ENCODE measurements around the gene IRF1.
"Not testable (repeated sequence)": the region's sequence is repeated elsewhere in the genome, so short reads cannot be mapped to it uniquely, and the experiment has no call there.

The IRF1 gene

DNA sequence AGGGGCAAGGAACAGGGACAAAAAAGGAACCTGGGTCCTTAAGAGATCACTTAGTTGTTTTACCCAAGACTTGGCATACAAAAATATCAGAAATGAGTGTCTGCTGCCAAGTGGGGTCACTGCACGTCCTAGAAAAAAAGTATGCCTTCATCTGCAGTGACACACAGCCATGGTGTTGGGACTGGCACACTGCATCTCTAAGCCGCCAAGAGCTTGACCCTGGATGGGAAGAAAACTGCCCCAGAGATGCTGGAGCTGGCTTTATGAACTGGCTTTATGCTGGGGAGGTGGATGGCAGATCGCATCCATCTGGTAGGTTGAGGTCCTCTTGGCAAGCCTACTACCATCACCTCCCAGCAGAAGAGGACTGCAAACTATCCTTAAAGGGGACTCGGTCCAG is 51.7 kb downstream of the IRF1 start:
- TF ChIP-seq, protein P1, sequence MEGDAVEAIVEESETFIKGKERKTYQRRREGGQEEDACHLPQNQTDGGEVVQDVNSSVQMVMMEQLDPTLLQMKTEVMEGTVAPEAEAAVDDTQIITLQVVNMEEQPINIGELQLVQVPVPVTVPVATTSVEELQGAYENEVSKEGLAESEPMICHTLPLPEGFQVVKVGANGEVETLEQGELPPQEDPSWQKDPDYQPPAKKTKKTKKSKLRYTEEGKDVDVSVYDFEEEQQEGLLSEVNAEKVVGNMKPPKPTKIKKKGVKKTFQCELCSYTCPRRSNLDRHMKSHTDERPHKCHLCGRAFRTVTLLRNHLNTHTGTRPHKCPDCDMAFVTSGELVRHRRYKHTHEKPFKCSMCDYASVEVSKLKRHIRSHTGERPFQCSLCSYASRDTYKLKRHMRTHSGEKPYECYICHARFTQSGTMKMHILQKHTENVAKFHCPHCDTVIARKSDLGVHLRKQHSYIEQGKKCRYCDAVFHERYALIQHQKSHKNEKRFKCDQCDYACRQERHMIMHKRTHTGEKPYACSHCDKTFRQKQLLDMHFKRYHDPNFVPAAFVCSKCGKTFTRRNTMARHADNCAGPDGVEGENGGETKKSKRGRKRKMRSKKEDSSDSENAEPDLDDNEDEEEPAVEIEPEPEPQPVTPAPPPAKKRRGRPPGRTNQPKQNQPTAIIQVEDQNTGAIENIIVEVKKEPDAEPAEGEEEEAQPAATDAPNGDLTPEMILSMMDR (IDR thresholded peaks at IDR 0.05; ENCODE audit: control insufficient read depth, insufficient read depth, low read depth, low read length, missing control alignments): no peak
- DNase-seq (ENCODE audit: low read depth): no peak
- H3K4me3 ChIP-seq (ENCODE audit: control insufficient read depth, low read depth, low read length): no peak overlapping the region

DNA sequence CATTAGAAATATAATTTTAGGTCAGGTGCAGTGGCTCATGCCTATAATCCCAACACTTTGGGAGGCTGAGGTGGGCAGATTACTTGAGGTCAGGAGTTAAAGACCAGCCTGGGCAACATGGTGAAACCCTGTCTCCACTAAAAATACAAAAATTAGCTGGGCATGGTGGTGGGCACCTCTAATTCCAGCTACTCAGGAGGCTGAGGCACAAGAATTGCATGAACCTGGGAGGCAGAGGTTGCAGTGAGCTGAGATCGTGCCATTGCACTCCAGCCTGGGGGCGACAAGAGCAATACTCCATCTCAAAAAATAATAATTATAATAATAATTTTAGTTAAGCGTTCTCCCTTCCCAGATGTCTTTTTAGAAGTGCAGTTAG is 52.3 kb downstream of the IRF1 start:
- DNase-seq (ENCODE audit: low read depth); H3K4me3 ChIP-seq (ENCODE audit: control insufficient read depth, low read depth, low read length): not testable (repeated sequence)

DNA sequence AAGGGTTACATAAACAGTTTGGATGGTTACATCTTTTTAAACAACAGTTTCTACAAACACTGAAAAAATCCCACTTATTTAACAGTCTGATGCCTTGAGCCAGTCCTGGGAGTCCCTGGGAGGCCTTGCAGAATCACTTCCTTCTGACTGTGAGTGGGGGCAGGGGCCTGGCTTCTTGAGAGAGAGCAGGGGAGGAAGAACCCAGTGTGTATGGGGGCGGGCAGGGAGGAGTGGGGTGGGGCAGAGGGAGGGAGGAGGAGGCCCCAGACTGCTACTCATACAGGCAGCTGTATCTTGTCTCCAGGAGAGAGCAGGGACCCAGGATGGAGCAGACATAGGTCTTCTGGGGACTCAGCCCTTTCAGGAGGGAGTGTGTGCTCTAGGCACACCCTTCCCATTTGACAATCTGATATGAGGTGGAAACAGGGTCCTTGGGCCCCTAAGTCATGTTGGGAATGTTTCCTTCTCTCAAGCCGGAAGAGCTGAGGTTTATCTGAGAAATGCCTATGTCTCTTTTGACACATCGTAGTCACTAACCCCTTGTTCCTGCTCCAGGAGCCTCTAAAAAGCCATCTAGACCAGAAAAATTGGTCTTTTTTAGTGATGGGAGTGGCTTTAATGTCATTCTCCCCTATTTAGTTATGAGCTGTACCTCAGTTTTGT is 52.8 kb downstream of the IRF1 start:
- no peak overlapping the region for H3K4me3 ChIP-seq (ENCODE audit: control insufficient read depth, low read depth, low read length)
- TF ChIP-seq, protein P1 (IDR thresholded peaks at IDR 0.05; ENCODE audit: control insufficient read depth, insufficient read depth, low read depth, low read length, missing control alignments): no peak
- peak; percentile 80 for DNase-seq (ENCODE audit: low read depth)

DNA sequence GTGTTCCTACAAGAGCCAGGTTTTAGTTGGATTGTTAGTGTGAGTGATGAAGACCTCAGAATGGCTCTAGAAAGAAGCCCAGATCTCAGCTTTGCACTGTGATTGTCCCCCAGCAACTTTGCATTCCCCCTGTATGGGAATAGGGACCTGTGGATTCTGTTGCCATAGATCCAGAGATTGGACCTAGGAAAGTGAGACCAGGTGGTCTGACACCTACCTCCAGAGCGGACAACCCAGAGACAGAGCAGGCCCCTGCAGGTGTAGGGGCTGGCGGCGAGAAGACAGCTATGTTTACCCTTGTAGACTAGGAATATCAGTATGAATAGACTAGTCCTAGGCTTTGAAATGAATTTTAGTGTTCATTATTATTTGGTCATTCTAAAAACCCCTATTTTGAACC is 53.6 kb downstream of the IRF1 start:
- no peak for DNase-seq (ENCODE audit: low read depth)
- H3K4me3 ChIP-seq (ENCODE audit: control insufficient read depth, low read depth, low read length): no peak overlapping the region
- TF ChIP-seq, protein P1 (IDR thresholded peaks at IDR 0.05; ENCODE audit: control insufficient read depth, insufficient read depth, low read depth, low read length, missing control alignments): no peak

DNA sequence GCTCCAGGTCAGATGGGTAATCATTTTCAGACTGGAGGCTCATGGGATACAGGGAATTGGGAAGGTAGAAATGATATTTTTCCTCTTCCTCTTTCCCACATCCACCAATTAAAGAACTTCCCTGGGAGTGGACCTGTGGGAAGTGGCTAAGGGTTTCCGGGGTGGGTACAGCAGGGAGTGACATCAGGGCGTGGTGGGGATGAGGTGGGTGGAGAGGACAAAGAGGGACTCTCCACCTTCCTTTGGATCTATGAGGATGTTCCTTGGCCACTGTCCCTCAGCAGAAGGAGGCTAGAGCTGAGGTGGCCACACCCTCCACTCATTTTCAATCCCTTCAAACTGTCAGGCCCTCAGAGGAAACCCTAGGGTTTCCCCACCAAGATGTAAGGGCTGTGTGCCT is 54.7 kb downstream of the IRF1 start:
- TF ChIP-seq, protein P1 (IDR thresholded peaks at IDR 0.05; ENCODE audit: control insufficient read depth, insufficient read depth, low read depth, low read length, missing control alignments): no peak
- H3K4me3 ChIP-seq (ENCODE audit: control insufficient read depth, low read depth, low read length): no peak overlapping the region
- no peak for DNase-seq (ENCODE audit: low read depth)

DNA sequence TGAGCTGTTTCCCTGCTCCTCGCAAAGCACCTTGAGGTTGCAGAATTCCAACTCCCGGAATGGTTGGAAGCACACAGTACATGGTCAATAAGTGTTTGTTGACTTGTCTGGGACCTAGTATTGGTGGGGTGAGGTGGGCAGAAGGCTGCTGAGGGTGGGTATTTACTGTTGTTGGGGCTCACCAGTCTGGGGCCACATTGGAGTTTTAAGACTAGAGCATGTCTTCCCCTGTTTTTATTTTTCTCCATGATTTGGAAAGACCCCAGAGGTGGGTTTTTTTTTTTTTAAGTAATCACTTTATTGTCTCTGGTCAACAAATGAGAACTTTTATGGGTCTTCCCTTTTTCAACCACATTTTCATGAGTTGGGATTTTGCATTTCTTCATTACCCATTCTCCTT is 55.1 kb downstream of the IRF1 start:
- TF ChIP-seq, protein P1 (IDR thresholded peaks at IDR 0.05; ENCODE audit: control insufficient read depth, insufficient read depth, low read depth, low read length, missing control alignments): no peak
- DNase-seq (ENCODE audit: low read depth): no peak
- no peak overlapping the region for H3K4me3 ChIP-seq (ENCODE audit: control insufficient read depth, low read depth, low read length)

DNA sequence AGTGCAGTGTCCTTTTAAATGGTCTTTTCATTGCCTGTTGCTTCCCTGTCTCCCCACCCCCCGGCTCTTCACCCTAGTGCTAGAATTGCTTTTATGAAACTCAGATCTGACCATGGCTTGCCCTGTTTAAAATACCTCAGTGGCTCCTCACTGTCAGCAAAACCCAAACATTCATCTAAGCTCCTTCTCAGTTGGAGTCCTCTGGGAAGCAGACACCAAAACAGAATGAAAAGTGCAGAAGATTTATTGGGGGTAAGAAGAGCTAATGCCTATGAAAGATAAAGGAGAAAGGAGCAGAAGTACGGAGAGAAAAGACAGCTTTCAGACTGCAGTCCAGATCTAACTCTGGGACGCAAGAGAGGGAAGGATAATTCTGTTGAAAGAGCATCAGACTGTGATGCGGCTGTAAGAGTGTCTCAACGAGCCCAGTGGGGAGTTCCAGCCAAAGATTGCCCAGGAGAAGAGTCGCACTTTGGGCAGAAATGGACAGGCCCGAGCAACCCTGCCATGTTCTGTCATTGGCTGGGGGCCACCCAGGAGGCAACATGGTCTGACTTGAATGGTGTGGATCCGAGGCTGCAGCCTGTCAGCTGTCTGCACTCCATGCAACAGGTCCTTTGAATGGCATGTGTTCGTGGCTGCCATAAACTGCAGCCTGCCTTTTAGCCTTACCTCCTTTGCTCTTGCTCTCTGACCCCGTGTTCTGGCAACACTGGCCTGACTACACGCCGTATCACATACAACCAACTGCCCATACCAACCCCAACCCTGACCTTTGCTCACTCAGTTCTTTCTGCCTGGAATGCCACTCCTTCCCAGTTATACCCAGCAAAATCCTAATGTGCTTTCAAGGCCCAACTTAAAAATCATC is 55.9 kb downstream of the IRF1 start:
- TF ChIP-seq, protein P1 (IDR thresholded peaks at IDR 0.05; ENCODE audit: control insufficient read depth, insufficient read depth, low read depth, low read length, missing control alignments): no peak
- H3K4me3 ChIP-seq (ENCODE audit: control insufficient read depth, low read depth, low read length): no peak overlapping the region
- no peak for DNase-seq (ENCODE audit: low read depth)
